ENCODE results near the gene CASTOR1. TPM values are rescaled to one million over a fixed set of nuclear protein-coding genes. Genes with fewer than 3 reads are reported as not detected.

The CASTOR1 gene
- polyA plus RNA-seq, 1 of the 3 experiments (the other 2 are of a cell fraction): 14.4 TPM

DNA sequence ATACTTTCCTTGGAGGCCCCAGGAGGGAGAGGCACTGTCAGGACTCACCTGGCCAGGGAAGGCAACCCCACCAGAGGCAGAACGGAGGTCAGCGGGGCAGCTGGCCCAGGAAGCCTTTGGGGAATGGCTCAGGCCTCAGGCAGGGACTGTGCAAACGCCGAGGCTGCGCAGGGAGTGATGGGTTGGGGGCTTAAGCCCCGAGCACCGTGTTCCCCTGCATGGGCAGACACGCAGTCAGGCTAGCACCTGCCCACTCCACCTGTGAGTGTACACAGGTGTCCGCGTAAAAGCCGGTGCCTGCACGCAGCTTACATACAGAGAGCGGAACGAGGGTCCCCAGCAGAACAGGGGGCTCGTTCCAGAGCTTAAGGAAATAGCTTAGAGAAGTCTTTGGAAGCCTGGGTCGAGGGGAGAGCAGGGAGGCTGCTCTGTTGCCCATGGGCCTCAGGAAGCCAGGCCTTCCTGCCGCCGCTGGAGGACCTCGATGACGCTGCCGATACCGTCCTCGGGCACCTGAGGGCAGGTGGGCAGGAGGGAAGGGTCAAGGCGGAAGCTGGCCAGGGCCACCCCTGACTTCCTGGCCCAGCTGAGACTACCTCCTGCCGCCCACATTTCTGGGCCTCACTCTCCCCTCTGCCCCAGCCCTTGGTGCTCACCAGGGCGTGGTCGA is 4.0 kb downstream of the CASTOR1 start:
- Histone ChIP-seq H3F3A (replicated peaks; ENCODE audit: insufficient read depth) (peaks cover 18% of the 10 kb centered on the region), H3K36me3 (replicated peaks in 1 of 2; ENCODE audit: control insufficient read depth in 1 of 2, insufficient read depth in 2 of 2, low read length in 1 of 2) (peaks cover 0 to 2% of the 10 kb centered on the region in 2 experiments), H3K79me2 (ENCODE audit: insufficient read depth) (no peaks in the 10 kb centered on the region), H3K4me3 (ENCODE audit: low read depth in 2 of 2, low read length in 1 of 2) (no peak overlapping the region), H3K9me2 (no peaks in the 10 kb centered on the region), H3K27ac (ENCODE audit: low read depth in 2 of 2, low read length in 1 of 2) (no peak overlapping the region), H3K4me2 (no peak overlapping the region), H2AFZ (ENCODE audit: low read depth) (no peak overlapping the region), H3K27me3 (ENCODE audit: insufficient read depth) (no peaks in the 10 kb centered on the region), H4K20me1 (ENCODE audit: insufficient read depth) (peaks cover 4% of the 10 kb centered on the region; the same call in 1 of the 2 replicates), H3K9ac (no peak overlapping the region), H3K9me3 (no peaks in the 10 kb centered on the region), H3K4me1 (ENCODE audit: control insufficient read depth in 1 of 2, insufficient read depth in 2 of 2, low read depth in 1 of 2, low read length in 1 of 2) (peaks cover 6 to 17% of the 10 kb centered on the region in 2 experiments; a peak in 2 of 4 replicates)
- CTCF ChIA-PET: interaction anchor here (0.8 to 12.9 kb wide), 14 partner anchors 10 to 681 kb away, joined by 3 to 228 read pairs (median 4); partner anchors contain the start of genes NF2, RNF215, SEC14L2 and SF3A1
- POLR2A ChIA-PET: no interaction called here
- no peak for DNase-seq
- TF ChIP-seq, protein P1, sequence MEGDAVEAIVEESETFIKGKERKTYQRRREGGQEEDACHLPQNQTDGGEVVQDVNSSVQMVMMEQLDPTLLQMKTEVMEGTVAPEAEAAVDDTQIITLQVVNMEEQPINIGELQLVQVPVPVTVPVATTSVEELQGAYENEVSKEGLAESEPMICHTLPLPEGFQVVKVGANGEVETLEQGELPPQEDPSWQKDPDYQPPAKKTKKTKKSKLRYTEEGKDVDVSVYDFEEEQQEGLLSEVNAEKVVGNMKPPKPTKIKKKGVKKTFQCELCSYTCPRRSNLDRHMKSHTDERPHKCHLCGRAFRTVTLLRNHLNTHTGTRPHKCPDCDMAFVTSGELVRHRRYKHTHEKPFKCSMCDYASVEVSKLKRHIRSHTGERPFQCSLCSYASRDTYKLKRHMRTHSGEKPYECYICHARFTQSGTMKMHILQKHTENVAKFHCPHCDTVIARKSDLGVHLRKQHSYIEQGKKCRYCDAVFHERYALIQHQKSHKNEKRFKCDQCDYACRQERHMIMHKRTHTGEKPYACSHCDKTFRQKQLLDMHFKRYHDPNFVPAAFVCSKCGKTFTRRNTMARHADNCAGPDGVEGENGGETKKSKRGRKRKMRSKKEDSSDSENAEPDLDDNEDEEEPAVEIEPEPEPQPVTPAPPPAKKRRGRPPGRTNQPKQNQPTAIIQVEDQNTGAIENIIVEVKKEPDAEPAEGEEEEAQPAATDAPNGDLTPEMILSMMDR (IDR thresholded peaks at IDR 0.05): no peak
- TF ChIP-seq POLR2AphosphoS5 (IDR thresholded peaks at IDR 0.05; ENCODE audit: low read depth, low read length): no peak
- TF ChIP-seq MEF2A (IDR thresholded peaks at IDR 0.05; ENCODE audit: borderline replicate concordance, low read depth): no peak
- TF ChIP-seq, protein P2, sequence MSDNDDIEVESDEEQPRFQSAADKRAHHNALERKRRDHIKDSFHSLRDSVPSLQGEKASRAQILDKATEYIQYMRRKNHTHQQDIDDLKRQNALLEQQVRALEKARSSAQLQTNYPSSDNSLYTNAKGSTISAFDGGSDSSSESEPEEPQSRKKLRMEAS (IDR thresholded peaks at IDR 0.05; ENCODE audit: low read depth): no peak
- no peak for TF ChIP-seq RFX5 (IDR thresholded peaks at IDR 0.05; ENCODE audit: low read length)
- no peak for TF ChIP-seq RCOR1 (IDR thresholded peaks at IDR 0.05; ENCODE audit: low read length)
- TF ChIP-seq FOSL2 (IDR thresholded peaks at IDR 0.05; ENCODE audit: borderline replicate concordance, low read depth): no peak
- no peak for TF ChIP-seq CHD2 (IDR thresholded peaks at IDR 0.05; ENCODE audit: low read length, partially characterized antibody)
- TF ChIP-seq YY1 (IDR thresholded peaks at IDR 0.05; ENCODE audit: low read depth): no peak
- TF ChIP-seq, protein P3, sequence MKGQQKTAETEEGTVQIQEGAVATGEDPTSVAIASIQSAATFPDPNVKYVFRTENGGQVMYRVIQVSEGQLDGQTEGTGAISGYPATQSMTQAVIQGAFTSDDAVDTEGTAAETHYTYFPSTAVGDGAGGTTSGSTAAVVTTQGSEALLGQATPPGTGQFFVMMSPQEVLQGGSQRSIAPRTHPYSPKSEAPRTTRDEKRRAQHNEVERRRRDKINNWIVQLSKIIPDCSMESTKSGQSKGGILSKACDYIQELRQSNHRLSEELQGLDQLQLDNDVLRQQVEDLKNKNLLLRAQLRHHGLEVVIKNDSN (IDR thresholded peaks at IDR 0.05; ENCODE audit: borderline replicate concordance, low read depth): no peak
- no peak for TF ChIP-seq TCF12 (IDR thresholded peaks at IDR 0.05)
- no peak for TF ChIP-seq SIN3A (IDR thresholded peaks at IDR 0.05; ENCODE audit: borderline replicate concordance, low read depth, low read length)
- TF ChIP-seq JUND (IDR thresholded peaks at IDR 0.05): no peak
- no peak for TF ChIP-seq RAD21 (IDR thresholded peaks at IDR 0.05; ENCODE audit: low read length)
- TF ChIP-seq EZH2phosphoT487 (IDR thresholded peaks at IDR 0.05; ENCODE audit: borderline replicate concordance, low read depth): no peak
- TF ChIP-seq, protein P4, sequence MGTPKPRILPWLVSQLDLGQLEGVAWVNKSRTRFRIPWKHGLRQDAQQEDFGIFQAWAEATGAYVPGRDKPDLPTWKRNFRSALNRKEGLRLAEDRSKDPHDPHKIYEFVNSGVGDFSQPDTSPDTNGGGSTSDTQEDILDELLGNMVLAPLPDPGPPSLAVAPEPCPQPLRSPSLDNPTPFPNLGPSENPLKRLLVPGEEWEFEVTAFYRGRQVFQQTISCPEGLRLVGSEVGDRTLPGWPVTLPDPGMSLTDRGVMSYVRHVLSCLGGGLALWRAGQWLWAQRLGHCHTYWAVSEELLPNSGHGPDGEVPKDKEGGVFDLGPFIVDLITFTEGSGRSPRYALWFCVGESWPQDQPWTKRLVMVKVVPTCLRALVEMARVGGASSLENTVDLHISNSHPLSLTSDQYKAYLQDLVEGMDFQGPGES (IDR thresholded peaks at IDR 0.05; ENCODE audit: low read depth, low read length): no peak
- TF ChIP-seq FOXM1 (IDR thresholded peaks at IDR 0.05; ENCODE audit: low read depth): no peak
- TF ChIP-seq, protein P5, sequence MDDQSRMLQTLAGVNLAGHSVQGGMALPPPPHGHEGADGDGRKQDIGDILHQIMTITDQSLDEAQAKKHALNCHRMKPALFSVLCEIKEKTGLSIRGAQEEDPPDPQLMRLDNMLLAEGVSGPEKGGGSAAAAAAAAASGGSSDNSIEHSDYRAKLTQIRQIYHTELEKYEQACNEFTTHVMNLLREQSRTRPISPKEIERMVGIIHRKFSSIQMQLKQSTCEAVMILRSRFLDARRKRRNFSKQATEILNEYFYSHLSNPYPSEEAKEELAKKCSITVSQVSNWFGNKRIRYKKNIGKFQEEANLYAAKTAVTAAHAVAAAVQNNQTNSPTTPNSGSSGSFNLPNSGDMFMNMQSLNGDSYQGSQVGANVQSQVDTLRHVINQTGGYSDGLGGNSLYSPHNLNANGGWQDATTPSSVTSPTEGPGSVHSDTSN (IDR thresholded peaks at IDR 0.05): no peak
- TF ChIP-seq ELF1 (IDR thresholded peaks at IDR 0.05): no peak
- WGBS (ENCODE audit: low lambda C conversion rate): 87% methylated on average over 13 of the region's 27 CpGs

All from SK-N-SH (cell line).